Transverse colon (tissue), 4 donors: ENCODE results near the gene YTHDF1. TPM values are rescaled to one million over a fixed set of nuclear protein-coding genes. Genes with fewer than 3 reads are reported as not detected.
"Not testable (repeated sequence)": the region's sequence is repeated elsewhere in the genome, so short reads cannot be mapped to it uniquely, and the experiment has no call there.

ENCODE experiments used
- DNase-seq: peaks from one replicate; pipeline ENCODE4 v3.0.0-alpha.2; 2019
- H3K27ac ChIP-seq, 4 donors: fragments of 200-600 bp; sonication (generic); 2 replicates each; pipeline ENCODE4 v1.5.1; 2016 to 2018; ENCODE audit warnings: inconsistent platforms in 4 of 4
- H3K27me3 ChIP-seq: fragments of 200-600 bp; sonication (generic); 2 replicates; pipeline ENCODE4 v1.5.1; 2017; ENCODE audit warnings: inconsistent platforms
- H3K36me3 ChIP-seq, 4 donors: fragments of 200-600 bp; sonication (generic); 2 replicates each; pipeline ENCODE4 v1.5.1; 2017 to 2019; ENCODE audit warnings: inconsistent platforms in 4 of 4
- H3K4me1 ChIP-seq, 4 donors: fragments of 200-600 bp; sonication (generic); 2 replicates each; pipeline ENCODE4 v1.5.1; 2017 to 2020; ENCODE audit warnings: inconsistent platforms in 4 of 4
- H3K4me3 ChIP-seq, 4 donors: fragments of 200-600 bp; sonication (generic); 1 replicate in 1 of 4; 2 replicates in 3 of 4; pipeline versions ENCODE4 v1.5.1 to v1.6.1; 2017 to 2019; ENCODE audit warnings: inconsistent platforms in 4 of 4
- H3K9me3 ChIP-seq, 2 donors: fragments of 200-600 bp; sonication (generic); 2 replicates each; pipeline ENCODE4 v1.5.1; 2017 to 2019; ENCODE audit warnings: inconsistent platforms in 2 of 2
- EP300 ChIP-seq: sonication (generic); formaldehyde crosslinking; IDR thresholded peaks from one replicate; pipeline ENCODE4 v1.6.1; 2017; ENCODE audit warnings: antibody characterized with exemption, low read depth
- POLR2A ChIP-seq: fragments of 450-650 bp; IDR thresholded peaks from one replicate; pipeline ENCODE4 v1.6.1; 2016; ENCODE audit warnings: antibody characterized with exemption, mild to moderate bottlenecking, moderate library complexity
- POLR2AphosphoS5 ChIP-seq, 3 donors: sonication (generic); formaldehyde crosslinking; IDR thresholded peaks; one replicate each; pipeline ENCODE4 v1.6.1; 2016; ENCODE audit warnings: antibody characterized with exemption in 3 of 3
- WGBS, 2 donors: methylation state at CpG; one replicate each; pipeline ENCODE4 v1.1.5; 2018; ENCODE audit warnings: low coverage in 1 of 2; 5-methylcytosine and 5-hydroxymethylcytosine counted together
- in situ Hi-C, 4 donors: fragments of 200-750 bp; cut with MboI; loops; one replicate each; pipeline versions ENCODE4 v1.15.0 to v1.15.1; 2017; ENCODE audit warnings: low sequenced_read_pairs in 3 of 4, low pct_ligation_motif_present in 1 of 4, low pct_unique_long_range_greater_than_20kb in 1 of 4
- intact Hi-C: fragments of 100-400 bp; cut with DNase I; formaldehyde crosslinking; loops from one replicate; pipeline ENCODE4 v1.15.1; 2023; ENCODE audit warnings: low total_unique reads
- total RNA-seq, 4 donors: library from RNA; depleted of rRNA; stranded (reverse); fragments of >200 nt; gene quantifications; one replicate each; pipeline ENCODE4 v1.1.0, GENCODE V29; 2016
- TF ChIP-seq, protein P1 (sequence below), 5 experiments: fragments of 200-600 bp in 3 of 5; fragments of 450-650 bp in 2 of 5; sonication (generic) in 3 of 5; IDR thresholded peaks; 1 replicate in 2 of 5; 2 replicates in 3 of 5; pipeline ENCODE4 v1.5.1; 2016 to 2017; ENCODE audit warnings: antibody characterized with exemption in 5 of 5, inconsistent platforms in 3 of 5, mild to moderate bottlenecking in 2 of 5, moderate library complexity in 1 of 5

The YTHDF1 gene
- total RNA-seq, 4 donors from 2014 or later: 29.4 to 35.2 (median 32.9) TPM

DNA sequence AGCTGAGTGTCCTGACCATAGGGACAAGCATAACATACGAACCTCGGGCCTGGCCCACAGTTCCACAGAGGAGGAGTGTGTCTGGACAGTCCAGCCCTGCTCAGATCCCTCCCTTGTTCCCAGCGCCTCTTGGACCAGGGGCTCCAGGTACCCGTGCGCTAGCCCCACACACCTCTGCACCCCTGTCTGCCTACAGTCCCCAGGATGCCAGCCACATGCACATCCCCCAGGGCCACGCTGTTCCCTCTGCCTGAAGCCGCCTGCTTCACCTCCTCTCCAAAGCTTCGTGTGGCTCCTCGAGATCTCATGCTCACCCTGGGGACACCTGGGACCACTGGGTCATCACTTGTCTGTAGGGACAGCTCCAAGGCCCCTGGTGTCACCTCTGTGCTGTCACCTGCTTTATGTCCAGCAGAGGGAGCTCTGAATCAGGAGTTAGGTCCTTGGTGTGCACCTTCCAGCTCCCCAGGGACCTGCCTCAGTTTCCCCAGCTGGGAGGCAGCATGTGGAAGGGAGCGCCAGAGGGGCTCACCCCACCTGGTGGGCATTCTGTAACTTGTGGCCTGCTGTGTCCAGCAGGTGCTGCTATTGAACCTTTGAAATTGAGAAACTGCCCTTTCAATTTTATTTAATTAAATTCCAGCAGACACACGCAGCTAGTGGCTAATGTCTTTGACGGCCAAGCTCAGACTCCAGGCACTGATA, 7.3 kb upstream of the YTHDF1 start:
- WGBS, 2 donors: 55 to 60% methylated on average over 1 to 12 of the region's 12 CpGs
- no peak overlapping the region for H3K27ac ChIP-seq

GRCh38 chr20:63222541-63222940, 6.6 kb upstream of the YTHDF1 start:
- H3K27ac ChIP-seq: no peak overlapping the region
- no peaks in the 10 kb centered on the region for H3K9me3 ChIP-seq
- H3K4me3 ChIP-seq: no peak overlapping the region
- TF ChIP-seq POLR2AphosphoS5 (IDR thresholded peaks at IDR 0.05) (no peak), EP300 (no peak), POLR2A (no peak)
- TF ChIP-seq, protein P1, sequence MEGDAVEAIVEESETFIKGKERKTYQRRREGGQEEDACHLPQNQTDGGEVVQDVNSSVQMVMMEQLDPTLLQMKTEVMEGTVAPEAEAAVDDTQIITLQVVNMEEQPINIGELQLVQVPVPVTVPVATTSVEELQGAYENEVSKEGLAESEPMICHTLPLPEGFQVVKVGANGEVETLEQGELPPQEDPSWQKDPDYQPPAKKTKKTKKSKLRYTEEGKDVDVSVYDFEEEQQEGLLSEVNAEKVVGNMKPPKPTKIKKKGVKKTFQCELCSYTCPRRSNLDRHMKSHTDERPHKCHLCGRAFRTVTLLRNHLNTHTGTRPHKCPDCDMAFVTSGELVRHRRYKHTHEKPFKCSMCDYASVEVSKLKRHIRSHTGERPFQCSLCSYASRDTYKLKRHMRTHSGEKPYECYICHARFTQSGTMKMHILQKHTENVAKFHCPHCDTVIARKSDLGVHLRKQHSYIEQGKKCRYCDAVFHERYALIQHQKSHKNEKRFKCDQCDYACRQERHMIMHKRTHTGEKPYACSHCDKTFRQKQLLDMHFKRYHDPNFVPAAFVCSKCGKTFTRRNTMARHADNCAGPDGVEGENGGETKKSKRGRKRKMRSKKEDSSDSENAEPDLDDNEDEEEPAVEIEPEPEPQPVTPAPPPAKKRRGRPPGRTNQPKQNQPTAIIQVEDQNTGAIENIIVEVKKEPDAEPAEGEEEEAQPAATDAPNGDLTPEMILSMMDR (IDR thresholded peaks at IDR 0.05): no peak
- H3K4me1 ChIP-seq: peaks cover 0 to 9% (median 6%) of the 10 kb centered on the region in 4 donors
- H3K36me3 ChIP-seq: no peaks in the 10 kb centered on the region
- no peak for DNase-seq
- WGBS, 2 donors: 43% methylated on average over 4 of the region's 7 CpGs; no CpG with 5 or more reads in 1 of the 2 donors
- in situ Hi-C loops: no loop called here
- intact Hi-C loops: loop anchor here (5.0 kb wide), 1 partner anchor 165 kb away; no protein-coding TSS in a partner anchor
- peaks cover 4% of the 10 kb centered on the region for H3K27me3 ChIP-seq

More for the DNA sequence above, 7.3 kb upstream of the YTHDF1 start:
- peaks cover 0 to 9% (median 6%) of the 10 kb centered on the region in 4 donors for H3K4me1 ChIP-seq
- no peaks in the 10 kb centered on the region for H3K36me3 ChIP-seq
- H3K27me3 ChIP-seq: peaks cover 4% of the 10 kb centered on the region
- peak; percentile 36 for DNase-seq
- intact Hi-C loops: loop anchor here (5.0 kb wide), 1 partner anchor 166 kb away; no protein-coding TSS in a partner anchor
- in situ Hi-C loops: no loop called here
- no peak overlapping the region for H3K4me3 ChIP-seq
- no peaks in the 10 kb centered on the region for H3K9me3 ChIP-seq
- TF ChIP-seq POLR2AphosphoS5 (IDR thresholded peaks at IDR 0.05) (no peak), EP300 (no peak)
- TF ChIP-seq, protein P1 (IDR thresholded peaks at IDR 0.05): peak; percentile 59 to 69 (median 68)

DNA sequence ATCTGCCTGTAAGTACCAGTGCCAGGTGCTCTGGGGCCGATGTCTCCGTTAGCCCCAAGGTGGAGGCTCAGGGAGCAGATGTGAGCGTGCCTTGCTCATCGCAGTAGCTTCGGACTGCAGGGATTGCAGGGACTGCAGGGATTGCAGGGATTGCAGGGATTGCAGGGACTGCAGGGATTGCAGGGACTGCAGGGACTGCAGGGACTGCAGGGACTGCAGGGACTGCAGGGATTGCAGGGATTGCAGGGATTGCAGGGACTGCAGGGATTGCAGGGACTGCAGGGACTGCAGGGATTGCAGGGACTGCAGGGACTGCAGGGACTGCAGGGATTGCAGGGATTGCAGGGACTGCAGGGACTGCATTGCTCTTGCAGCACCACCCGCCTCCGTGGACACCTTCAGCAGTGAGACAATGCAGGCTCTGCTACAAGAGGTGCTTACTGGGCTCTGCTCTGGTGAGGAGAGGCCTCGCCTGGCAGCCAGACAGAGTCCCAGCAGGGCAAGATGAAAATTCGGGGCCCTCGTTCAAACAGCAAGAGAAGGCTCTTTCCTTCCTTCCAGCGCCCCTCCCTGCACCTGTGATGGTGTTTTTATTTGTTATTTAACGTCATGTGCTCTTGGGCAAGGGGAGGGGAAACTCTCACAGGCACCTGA, 5.6 kb upstream of the YTHDF1 start:
- H3K9me3 ChIP-seq, in situ Hi-C loops, H3K27ac ChIP-seq, H3K36me3 ChIP-seq, H3K27me3 ChIP-seq, DNase-seq, H3K4me3 ChIP-seq: not testable (repeated sequence)
- intact Hi-C loops: loop anchor here (5.0 kb wide), 1 partner anchor 164 kb away; no protein-coding TSS in a partner anchor
- 68% methylated on average over 12 of the region's 12 CpGs; no CpG with 5 or more reads in 1 of the 2 donors for WGBS, 2 donors
- peaks cover 0 to 13% (median 11%) of the 10 kb centered on the region in 4 donors for H3K4me1 ChIP-seq

DNA sequence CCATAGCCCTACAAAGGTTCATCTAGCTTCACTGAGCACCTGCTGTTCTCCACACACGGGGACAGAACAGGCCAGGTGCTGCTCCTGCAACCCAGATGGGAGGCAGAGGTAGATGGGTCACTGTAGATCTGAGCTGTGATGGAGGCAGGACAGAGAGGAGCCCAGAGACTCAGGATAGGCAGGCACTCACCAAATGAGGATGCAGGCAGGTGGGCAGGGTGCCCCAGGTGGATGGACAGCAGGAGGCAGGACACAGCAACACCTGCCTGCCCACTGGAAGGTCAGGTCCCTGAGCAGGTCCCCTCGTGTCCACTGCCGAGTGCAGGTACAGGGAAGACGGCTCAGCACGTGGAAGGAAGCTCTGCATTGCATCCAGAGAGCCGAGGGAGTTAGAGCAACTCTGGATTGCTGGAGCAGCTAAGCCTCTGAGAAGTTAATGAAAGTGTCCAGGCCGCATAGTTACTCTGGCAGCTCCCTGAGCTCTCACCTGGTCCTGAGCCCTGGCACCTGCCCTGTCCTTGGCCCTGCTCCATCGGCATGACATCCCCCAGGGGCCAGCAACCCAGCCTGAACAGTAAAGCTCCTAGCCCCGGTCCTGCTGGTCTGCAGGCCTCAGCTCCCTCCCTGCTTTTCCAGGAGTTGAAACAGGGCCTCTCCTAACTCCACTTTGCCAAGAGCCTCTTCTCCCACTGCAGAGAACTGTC, 4.9 kb upstream of the YTHDF1 start:
- no peaks in the 10 kb centered on the region for H3K36me3 ChIP-seq
- no peak for DNase-seq
- no peak overlapping the region for H3K27ac ChIP-seq
- no peaks in the 10 kb centered on the region for H3K9me3 ChIP-seq
- in situ Hi-C loops: no loop called here
- intact Hi-C loops: loop anchor here (5.0 kb wide), 1 partner anchor 164 kb away; no protein-coding TSS in a partner anchor
- H3K4me1 ChIP-seq: peaks cover 0 to 16% (median 11%) of the 10 kb centered on the region in 4 donors
- WGBS, 2 donors: 72% methylated on average over 9 of the region's 9 CpGs; no CpG with 5 or more reads in 1 of the 2 donors
- H3K4me3 ChIP-seq: no peak overlapping the region
- no peak for TF ChIP-seq EP300
- TF ChIP-seq, protein P1 (IDR thresholded peaks at IDR 0.05): no peak
- no peak for TF ChIP-seq POLR2A
- no peak for TF ChIP-seq POLR2AphosphoS5 (IDR thresholded peaks at IDR 0.05)
- H3K27me3 ChIP-seq: peaks cover 4% of the 10 kb centered on the region
